ENCODE measurements around the gene PSMC6.

PSMC6 gene

DNA sequence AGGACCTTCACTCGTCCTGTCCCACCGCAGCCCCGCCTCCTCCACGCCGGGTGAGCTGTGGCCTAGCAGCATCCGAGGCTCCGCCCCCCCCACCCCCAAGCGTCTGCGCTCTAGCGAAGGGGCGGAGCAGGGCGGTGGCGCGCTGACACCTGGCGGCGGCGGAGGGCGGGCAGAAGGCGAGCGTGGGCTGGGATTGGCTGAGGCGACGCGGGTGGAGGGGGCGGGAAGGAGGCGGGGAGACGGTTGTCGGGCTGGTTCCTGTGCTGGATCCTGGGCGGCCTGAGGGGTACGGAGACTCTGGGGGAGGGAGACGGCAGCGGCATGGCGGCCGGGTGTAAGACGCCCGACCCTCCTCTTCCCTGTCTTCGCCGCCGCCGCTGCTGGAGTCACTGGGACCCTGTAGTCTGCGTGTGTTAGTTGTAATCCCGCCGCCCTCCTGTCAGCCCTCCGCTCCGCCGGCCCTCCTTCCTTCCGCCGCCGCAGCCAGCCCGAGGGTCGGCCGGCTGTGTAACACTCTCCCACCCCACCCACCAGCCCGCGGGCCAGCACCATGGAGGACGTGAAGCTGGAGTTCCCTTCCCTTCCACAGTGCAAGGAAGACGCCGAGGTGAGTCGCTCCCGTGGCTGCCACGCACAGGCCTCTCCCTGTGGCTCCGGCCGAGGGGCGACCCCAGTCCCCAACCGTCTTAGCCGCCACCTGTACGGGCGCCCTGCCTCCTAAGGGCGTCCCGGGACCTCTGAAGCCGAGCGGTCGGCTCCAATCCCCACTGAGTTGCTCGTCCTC, 23.1 kb downstream of the PSMC6 start, which contains the start of gene STYX:
TSS of gene STYX (plus strand) at position 242 of the 784 bp plus-strand sequence. CDS start at position 551, 309 bp downstream.
- peak; percentile 92 for DNase-seq (ENCODE audit: extremely low read depth, low read depth)

DNA sequence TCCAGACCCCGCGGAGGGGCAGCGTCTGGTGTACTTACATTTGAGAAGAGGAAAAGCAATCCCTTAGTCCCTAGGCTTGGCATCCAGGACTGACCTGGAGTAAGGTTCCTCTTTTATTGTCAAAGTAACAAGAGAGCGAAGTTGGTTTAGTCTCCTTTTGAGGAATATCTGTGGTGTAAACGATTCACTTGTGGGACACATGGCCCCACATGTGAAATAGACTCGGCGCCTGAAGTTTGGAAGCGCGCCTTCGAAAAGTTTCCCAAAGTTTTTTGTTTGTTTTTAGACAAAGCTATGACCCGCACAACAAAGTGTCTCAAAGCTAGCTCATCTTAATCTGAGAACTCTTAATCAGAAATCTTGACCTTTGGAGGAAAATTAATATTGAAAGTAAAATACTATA, 23.7 kb downstream of the PSMC6 start:
- H3K4me3 ChIP-seq (replicated peaks; ENCODE audit: low read depth, low read length), result peak overlapping the region; percentile 96
- no peak for TF ChIP-seq CTCF (IDR thresholded peaks at IDR 0.05; ENCODE audit: low read depth, low read length, missing control alignments)
- no peak for DNase-seq (ENCODE audit: extremely low read depth, low read depth)

More for the DNA sequence above, 23.1 kb downstream of the PSMC6 start, which contains the start of gene STYX:
- peak within 1 kb of the TSS; percentile 96 for H3K4me3 ChIP-seq (replicated peaks; ENCODE audit: low read depth, low read length)
- TF ChIP-seq CTCF (IDR thresholded peaks at IDR 0.05; ENCODE audit: low read depth, low read length, missing control alignments), result no peak

DNA sequence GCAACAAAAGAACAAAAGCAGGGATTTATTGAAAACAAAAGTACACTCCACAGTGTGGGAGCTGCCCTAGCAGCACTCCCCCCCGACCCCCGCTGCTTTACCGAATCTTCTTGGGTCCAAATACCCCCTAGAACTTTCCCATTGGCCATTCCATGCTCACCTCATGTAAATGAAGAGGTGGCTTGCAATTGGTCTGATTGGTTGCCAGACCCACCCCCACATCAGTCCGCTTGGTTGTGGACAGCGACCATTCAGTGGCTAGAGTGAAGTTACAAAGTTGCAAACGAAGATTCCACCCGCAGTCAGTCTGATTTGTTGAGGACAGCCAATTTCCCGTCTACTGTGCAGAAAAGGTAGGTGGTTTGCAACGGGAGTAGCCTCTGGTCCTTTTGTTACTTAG, 26.8 kb downstream of the PSMC6 start:
- no peak overlapping the region for H3K4me3 ChIP-seq (replicated peaks; ENCODE audit: low read depth, low read length)
- no peak for TF ChIP-seq CTCF (IDR thresholded peaks at IDR 0.05; ENCODE audit: low read depth, low read length, missing control alignments)

GRCh38 chr14:52735921-52736489, 29.0 kb downstream of the PSMC6 start:
- H3K4me3 ChIP-seq (replicated peaks; ENCODE audit: low read depth, low read length), result no peak overlapping the region

More for the DNA sequence above, 26.8 kb downstream of the PSMC6 start:
- no peak for DNase-seq (ENCODE audit: extremely low read depth, low read depth)

DNA sequence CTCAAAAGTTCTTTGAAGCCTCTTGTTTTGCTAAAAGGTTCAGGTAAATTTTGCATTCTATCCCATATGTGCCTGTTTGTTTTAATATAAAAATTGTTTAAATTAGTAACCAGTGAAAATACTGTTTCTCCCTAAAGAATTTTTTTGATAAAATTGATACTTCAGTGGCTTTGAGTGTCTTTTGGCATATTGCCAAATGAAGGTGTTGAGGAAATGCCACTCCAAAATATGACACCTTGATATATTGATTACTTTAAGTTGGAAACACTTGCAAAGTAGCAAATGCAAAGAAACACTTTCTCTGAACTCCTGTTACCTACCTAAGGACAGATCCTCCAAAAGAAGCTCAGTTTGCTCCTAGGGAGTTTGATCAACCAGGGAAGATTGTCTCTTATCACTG, 31.4 kb downstream of the PSMC6 start:
- DNase-seq (ENCODE audit: extremely low read depth, low read depth), result no peak
- no peak for TF ChIP-seq CTCF (IDR thresholded peaks at IDR 0.05; ENCODE audit: low read depth, low read length, missing control alignments)
- H3K4me3 ChIP-seq (replicated peaks; ENCODE audit: low read depth, low read length), result no peak overlapping the region

More at GRCh38 chr14:52735921-52736489, 29.0 kb downstream of the PSMC6 start:
- no peak for TF ChIP-seq CTCF (IDR thresholded peaks at IDR 0.05; ENCODE audit: low read depth, low read length, missing control alignments)
- no peak for DNase-seq (ENCODE audit: extremely low read depth, low read depth)

- TF ChIP-seq CTCF (IDR thresholded peaks at IDR 0.05; ENCODE audit: low read depth, low read length, missing control alignments), result no peak
- no peak overlapping the region for H3K4me3 ChIP-seq (replicated peaks; ENCODE audit: low read depth, low read length)
- DNase-seq (ENCODE audit: extremely low read depth, low read depth), result no peak
Observed at GRCh38 chr14:52740751-52741150, 33.8 kb downstream of the PSMC6 start.

Measured in HFF-Myc (cell line).